SK-N-MC (cell line): ENCODE measurements around the gene WWC1.

Experiments used
- EZH2 ChIP-seq: fragments of 200-600 bp; sonication (generic); IDR thresholded peaks from one replicate; pipeline ENCODE4 v1.6.1; 2017; ENCODE audit warnings: antibody characterized with exemption
- FOXP2 ChIP-seq: optimal IDR thresholded peaks from 2 replicates; pipeline ENCODE3; 2011; ENCODE audit warnings: mild to moderate bottlenecking, moderate library complexity; ENCODE audit not compliant: insufficient read depth; ENCODE audit errors: extremely low read length, control extremely low read depth
- POLR2AphosphoS5 ChIP-seq: IDR thresholded peaks from 2 replicates; pipeline ENCODE4 v1.6.1; 2012; ENCODE audit warnings: mild to moderate bottlenecking, low read depth, low read length, borderline replicate concordance

- TF ChIP-seq EZH2, result no peak
- TF ChIP-seq POLR2AphosphoS5, result no peak
- no peak for TF ChIP-seq FOXP2
Observed at GRCh38 chr5:168274406-168274805, 17.0 kb upstream of the WWC1 start.
